C1 segment of cervical spinal cord (tissue), 14 donors: ENCODE results near the gene TWIST2.

Experiments used
- DNase-seq, 14 donors: peaks; one replicate each; lab custom pipeline; 2025; lab: John Stamatoyannopoulos, UW

TWIST2 gene

DNA sequence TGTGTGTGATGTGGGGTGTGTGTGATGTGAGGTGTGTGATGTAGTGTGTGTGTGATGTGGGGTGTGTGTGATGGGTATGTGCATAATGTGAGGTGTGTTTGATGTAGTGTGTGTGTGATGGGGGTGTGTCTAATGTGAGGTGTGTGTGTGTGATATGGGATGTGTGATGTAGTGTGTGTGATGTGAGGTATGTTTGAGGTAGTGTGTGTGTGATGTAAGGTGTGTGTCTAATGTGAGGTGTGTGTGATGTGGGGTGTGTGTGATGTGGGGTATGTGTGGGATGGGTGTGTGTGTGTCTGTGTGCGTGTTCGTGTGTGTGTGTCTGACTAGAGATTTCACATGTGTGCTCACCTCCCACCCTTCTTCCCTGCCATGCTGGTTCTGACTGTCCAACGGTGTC lies 56.3 kb downstream of the TWIST2 start:
- no peak for DNase-seq

GRCh38 chr2:238904716-238905115 lies 56.8 kb downstream of the TWIST2 start:
- no peak for DNase-seq

- no peak for DNase-seq
Observed at GRCh38 chr2:238905224-238905623, 57.3 kb downstream of the TWIST2 start.

DNA sequence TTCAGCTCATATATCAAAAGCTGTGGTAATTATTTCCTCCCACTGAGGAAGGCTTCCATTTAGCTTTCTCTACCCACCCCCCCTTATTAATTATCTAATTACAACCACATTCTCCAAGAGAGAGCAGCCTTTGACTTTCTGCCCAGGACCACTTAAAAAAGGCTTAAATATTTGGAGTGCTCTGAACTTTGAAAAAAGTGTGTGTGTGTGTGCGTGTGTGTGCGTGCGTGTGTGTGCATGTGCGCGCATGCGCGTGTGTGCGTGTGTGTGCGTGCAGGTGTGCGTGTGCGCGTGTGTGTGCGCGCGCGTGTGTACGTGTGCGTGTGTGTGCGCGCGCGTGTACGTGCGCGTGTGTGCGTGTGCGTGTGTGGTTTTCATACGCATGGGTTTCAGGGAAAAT lies 57.8 kb downstream of the TWIST2 start:
- DNase-seq = no peak

DNA sequence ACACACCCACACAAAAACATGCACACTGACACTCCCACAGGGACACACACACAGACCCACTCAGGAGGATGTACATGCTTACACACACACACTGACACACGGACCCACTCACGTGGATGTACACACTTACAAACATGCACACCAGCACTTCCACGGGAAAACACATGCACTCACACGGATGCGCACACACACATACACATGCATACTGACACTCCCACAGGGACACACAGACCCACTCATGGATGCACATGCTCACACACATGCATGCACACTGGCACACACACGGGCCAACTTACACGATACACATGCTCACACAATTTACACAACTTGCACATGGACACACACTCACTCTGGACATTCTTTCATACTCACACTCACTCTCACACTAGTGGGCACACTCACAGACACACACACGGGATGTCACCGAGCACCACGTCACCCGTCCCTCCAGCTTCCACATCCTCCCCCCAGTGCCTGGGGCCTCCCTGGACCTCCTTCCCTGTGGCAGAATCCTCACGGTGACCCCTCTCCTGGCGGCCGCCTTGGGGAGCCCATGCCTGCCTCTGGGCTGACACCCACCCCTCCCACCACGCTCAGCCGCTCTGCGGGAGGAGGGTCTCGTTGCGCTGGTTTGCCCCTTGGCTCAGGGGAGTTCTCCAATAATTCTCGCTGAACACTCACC lies 58.5 kb downstream of the TWIST2 start:
- no peak for DNase-seq

- DNase-seq = no peak
Observed at GRCh38 chr2:238906936-238907716, 59.2 kb downstream of the TWIST2 start.

DNA sequence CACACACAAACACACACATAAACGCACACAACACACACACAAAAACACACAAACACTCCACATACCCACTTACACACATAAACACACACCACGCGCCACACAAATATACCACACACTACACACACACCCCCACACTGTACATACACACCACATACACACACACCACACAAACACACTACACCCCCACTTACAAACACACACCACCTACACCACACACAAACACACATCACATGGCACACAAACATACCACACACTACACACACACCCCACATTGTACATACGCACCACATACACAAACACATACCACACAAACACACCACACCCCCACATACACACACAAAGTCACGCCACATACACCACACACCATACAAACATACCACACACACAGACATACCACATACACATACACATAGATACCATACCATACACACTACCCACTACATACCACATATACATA lies 59.9 kb downstream of the TWIST2 start:
- DNase-seq = no peak

- no peak for DNase-seq
Observed at GRCh38 chr2:238908960-238909951, 61.4 kb downstream of the TWIST2 start.

DNA sequence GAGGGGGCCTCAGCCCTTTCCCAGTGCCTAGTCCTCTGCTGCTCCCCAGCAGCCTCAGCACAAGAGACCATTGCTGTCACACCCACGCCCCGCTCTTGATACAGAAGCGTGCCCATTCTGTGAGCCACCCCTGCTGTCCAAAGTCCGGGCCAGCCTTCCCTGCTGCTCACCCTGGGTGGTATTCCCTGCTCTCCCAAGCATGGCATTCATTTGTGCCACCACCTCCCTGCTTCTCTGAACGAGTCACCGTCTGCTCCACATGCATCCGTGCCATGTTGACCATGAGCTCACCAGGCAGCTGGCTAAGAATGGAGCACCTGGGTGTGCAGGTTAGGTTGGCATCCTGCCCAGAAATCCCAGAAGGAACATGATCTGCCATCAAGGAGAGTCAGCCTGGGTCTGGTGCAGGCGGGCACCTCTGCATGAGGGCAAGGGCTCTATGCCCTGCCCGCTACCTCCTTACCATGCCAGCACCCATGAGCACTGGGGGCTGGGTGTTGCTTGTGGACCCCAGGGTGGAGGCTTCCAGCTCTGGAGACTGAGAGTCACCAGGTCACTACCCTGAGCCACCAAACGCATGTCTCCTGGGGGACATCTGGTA lies 63.0 kb downstream of the TWIST2 start:
- no peak for DNase-seq

- no peak for DNase-seq
Observed at GRCh38 chr2:238911376-238912227, 63.7 kb downstream of the TWIST2 start.

DNA sequence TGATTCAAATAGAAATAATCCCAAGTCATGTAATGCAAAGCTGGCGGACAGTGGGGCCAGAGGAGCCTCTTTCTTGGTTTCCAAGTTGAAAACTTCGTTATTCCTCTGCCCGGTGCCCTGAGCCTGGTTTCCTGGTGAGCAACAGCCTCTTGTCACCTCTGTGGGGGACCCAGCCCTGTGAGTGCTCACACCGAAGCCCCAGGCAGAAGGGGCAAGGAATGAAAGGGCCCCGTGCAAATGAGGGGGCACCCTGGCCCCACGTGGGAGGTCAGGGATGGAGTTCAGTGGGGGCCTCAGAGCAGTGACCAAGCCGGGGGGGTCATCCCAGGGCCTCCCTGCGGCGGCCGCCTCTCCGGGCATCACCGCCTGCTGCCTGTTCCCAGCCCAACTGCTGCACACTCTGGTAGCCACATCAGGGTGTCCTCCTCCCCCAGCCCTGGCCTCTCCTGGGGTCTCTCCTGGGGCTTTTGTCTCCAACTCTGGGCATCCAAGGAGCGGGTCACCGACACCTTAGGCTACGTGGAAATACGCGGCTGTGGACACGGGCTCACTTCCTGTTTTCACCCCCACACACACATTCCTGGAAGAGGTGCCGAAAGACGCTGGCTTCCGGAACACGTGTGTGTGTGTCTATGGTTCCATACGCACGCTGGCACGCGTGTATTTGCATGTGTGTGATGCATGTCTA lies 64.5 kb downstream of the TWIST2 start:
- no peak for DNase-seq

DNA sequence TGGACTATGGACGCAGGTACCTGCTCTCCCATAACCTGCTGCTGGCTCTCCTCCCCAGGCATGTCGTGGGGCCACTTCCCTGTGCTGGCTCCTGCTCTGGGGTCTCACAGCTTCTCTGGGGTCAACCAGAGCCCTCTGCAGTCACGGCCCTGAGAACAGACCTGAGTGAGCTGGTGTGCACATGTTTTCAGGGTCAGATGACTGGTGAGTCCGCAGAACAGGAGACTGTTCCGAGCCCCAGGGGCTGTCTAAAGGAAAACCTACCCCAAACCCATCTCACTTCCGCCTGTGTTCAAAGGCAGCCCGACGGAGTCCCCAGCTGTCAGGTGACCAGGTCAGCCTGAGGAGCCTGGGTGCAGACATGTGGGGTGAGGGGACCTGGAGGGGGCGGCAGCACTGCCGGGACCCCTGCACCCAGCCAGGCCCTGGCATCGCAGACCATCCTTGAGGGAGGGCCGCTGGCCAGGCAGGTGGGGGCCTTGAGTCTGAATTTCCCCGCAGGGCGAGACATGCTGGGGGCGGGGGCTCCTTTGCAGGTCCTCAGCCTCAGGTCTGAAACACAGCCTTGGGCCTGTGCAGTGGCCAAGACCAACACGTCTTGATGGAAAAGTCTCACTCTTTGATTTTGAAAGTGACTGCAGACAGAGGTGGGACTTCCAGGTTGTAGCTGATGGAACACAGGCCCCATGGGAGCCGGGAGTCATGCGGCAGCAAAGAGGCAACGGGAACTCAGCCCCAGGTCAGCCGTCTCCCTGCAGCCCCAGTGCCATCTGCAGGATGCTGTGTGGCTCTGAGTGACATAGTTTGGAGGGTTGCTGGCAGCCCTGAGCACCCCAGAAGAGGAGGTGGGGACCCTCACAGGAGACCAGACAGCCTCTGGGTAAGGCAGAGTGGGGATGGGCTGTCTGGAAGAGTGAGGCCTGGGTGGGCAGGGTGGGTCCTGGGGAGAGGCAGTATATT lies 65.3 kb downstream of the TWIST2 start:
- no peak for DNase-seq

- no peak for DNase-seq
Observed at GRCh38 chr2:238913931-238914647, 66.2 kb downstream of the TWIST2 start.

- no peak for DNase-seq
Observed at GRCh38 chr2:238914648-238915015, 66.7 kb downstream of the TWIST2 start.

DNA sequence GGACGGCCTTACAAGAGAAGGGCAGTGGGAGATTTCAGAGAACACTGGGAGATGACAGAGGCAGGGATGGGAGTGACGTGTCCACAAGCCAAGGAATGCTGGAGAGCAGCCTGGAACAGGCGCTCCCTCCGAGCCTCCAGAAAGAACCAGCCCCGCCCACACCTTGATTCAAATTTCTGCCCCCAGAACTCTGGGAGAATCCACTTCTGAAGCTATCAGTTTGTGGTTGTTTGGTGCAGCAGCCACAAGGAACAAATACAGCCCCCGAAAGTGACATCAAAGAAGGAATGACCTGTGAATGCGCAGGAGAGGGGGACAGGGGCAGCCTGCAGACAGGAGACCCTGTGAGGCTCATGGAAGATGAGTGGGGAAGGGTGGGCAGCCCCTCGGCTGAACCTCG lies 67.3 kb downstream of the TWIST2 start:
- DNase-seq = no peak

DNA sequence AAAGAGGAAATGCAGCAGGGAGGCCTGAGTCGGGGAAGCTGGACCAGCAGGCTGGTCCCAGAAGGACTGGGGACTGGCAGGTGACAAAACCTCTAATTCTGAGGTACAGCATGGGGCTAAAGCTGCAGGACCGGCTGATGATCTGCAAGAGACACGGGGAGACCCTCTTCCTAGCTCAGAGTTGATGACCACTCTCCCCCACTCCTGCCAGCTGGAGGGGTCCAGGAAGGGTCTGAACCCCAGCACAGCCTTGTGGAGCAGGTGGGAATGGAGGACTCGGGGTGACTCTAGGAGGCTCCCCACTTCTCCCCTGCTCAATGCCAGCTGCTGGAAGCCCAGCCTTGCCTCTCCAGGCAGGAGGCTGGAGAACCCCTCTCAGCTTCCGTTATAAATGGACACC lies 67.7 kb downstream of the TWIST2 start:
- DNase-seq = no peak

- no peak for DNase-seq
Observed at GRCh38 chr2:238916176-238916874, 68.4 kb downstream of the TWIST2 start.
